Hematopoietic multipotent progenitor cell (in vitro differentiated cells): Measurements from ENCODE around the gene PSD. TPM values are rescaled to one million over a fixed set of nuclear protein-coding genes. Genes with fewer than 3 reads are reported as not detected.
"Not testable (repeated sequence)": the region's sequence is repeated elsewhere in the genome, so short reads cannot be mapped to it uniquely, and the experiment has no call there.

Experiments used
- DNase-seq, 3 donors: peaks; one replicate each; pipeline ENCODE4 v3.0.0-alpha.2; 2011 to 2015; ENCODE audit warnings: low read depth in 2 of 3, low spot score in 2 of 3
- total RNA-seq: library from RNA; depleted of rRNA; stranded (reverse); fragments of >200 nt; gene quantifications from one replicate; pipeline ENCODE4 v1.2.3, GENCODE V29; 2012

The PSD gene
- total RNA-seq = 4.6 TPM

- DNase-seq = no peak
Observed at GRCh38 chr10:102418622-102419268, at the start of gene PSD. PSD (minus strand) TSS chr10:102418785; CDS start chr10:102417038, 1,747 bp downstream.

DNA sequence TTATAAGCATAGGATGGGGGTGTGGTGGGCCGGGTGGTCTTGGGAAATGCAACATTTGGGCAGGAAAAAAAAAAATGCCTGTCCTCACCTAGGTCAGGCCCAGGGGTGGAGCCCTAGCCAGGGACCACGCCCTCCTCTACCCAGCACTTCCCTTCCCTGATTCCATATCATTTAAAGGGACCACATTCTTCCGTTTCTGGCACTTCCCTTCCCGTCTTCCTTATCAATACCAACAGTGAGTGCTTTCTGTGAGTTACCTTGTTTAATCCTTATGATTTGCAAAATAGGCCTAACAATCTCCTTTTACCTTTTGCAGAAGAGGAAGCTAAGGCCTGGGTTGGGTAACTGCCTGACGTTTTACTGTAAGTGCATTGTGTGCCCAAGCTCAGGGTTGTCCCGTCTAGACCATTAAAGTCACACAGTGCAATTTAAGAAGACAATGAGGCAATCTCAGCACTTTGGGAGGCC, 49.4 kb upstream of the PSD start:
- no peak for DNase-seq

DNA sequence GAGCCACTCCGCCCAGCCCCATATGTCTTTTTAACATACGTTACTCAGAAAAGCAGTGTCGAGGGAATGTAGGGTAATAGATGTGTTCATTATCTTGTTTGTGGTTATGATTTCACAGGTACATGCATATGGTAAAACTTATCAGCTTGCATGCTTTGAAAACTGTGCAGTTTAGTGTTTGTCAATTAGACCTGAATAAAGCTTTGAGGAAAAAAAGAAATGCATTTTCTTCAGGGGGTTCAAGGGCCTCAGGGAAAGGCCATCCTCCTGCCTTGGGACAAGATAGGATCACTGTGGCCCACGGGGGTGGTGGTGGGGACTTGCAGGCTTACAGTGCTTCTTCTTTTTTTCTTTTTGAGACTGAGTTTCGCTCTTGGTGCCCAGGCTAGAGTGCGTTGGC, 48.7 kb upstream of the PSD start:
- no peak for DNase-seq

- no peak for DNase-seq
Observed at GRCh38 chr10:102465466-102465865, 46.9 kb upstream of the PSD start.

- DNase-seq = no peak
Observed at GRCh38 chr10:102463983-102464382, 45.4 kb upstream of the PSD start.

- DNase-seq = no peak
Observed at GRCh38 chr10:102462512-102463054, 44.0 kb upstream of the PSD start.

DNA sequence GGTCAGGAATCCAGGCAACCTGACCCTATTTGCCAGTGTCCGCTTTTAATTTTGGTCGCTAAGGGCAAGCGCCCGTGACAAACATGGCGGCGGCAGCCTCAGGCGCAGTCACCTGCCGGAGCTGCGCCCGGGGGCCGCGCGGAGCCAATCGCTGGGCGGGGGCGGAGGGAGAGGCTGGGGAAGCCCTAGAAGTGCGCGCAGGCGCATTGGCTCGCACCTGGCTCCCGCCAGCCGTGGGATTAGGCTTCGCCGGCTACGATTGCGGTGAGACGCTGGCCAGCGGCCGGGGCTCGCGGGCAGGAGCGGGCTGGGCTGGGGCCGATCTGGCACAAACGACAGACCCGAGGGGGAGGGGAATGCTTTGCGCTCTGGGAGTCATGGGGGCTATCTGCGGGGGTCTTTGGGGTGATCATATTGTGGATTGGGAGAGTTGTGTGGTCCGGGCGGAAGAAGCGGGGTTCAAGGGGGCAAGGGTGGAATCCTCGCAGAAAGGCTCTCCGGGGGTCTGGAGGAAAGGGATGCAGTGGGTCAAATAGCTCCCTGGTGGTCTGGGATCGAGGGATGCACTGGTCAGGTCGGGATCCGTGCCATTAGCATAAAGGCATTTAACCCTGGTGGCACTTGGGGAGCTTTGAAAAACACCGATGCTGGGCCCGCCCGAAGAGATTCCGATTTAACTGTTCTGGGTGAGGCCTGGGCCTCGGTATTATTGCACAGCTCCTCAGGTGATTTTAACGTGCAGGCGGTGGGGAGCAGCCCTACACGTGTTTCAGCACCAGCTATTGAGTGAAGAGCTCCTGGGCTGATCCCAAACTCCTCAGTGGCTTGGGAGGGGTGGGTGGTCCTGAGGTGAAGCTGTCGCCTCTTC, 42.8 kb upstream of the PSD start:
- DNase-seq = peak; percentile 84 to 92 (median 88)

DNA sequence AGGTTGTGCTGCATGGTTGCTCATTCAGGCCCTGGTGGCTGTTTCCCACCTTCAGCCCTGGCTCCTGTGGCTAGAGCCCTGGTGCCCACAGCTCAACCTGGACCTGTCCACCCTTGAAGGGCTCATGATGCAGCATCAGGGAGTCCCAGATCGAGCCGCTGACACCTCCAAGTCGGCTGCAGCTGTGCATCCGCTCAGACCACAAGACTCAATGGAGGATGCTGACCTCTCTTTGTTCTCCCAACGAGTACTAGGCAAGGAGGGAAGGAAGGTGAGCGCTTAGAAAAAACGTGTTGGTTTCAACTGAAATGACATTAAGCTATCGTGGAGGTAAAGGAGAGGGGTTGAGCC, 42.2 kb upstream of the PSD start:
- DNase-seq = no peak

DNA sequence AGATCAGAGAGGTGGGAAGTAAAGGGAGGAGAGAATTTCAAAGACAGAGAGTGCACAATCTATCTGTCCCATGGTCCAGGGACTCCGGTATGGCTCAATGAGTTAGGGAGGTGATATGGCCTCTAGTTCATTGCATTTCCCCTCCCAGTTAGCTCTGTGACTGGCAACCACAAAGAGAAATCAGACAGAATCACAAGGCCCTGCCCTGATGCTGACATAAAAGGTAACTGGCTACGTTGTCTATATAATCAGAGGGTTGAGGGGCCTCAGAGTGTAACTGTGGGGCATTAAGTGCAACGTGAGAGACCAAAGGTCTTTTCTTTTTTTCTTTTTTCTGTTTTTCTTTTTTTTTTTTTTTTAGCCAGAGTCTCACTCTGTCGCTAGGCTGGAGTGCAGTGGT, 40.1 kb upstream of the PSD start:
- no peak for DNase-seq

- DNase-seq = no peak
Observed at GRCh38 chr10:102457591-102458150, 39.1 kb upstream of the PSD start.

GRCh38 chr10:102455893-102456471, 37.4 kb upstream of the PSD start:
- DNase-seq = no peak

GRCh38 chr10:102454662-102455487, 36.3 kb upstream of the PSD start:
- not testable (repeated sequence) for DNase-seq

GRCh38 chr10:102453502-102453901, 34.9 kb upstream of the PSD start:
- DNase-seq = no peak

DNA sequence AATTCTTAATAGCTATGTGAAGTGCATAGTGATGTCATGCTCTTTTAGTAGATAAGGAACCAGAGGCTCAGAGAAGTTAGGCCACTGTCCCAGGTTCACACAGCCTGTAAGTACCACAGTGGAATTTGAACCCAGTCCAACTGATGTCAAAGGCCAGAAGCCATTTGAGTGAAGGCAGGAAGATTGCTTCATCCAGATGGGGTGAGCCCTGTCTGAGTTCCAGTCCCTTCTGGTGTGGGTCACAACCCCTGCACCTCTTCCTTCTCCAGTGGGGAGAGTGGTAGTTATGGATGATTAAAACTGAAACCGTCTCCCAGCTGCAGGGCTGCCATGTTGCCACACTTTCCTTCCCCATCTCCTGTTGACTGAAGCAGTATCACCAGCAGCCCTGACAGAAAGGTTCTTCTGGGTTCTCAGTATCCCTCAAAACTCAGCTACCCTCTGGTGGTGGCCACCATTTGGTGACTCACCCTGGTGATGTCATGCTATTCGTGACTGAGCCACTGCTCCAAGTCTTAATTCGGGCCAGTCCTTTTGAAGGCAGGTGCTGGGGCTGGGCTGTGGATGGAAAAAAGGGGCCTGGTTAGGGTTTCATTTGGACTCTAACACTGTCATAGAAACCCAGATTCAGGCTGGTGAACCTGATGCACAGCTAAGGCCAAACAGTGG, 34.2 kb upstream of the PSD start:
- peak in 1 of 3 donors; percentile 31 for DNase-seq

- no peak for DNase-seq
Observed at GRCh38 chr10:102451105-102451969, 32.8 kb upstream of the PSD start, which contains the start of gene C10orf95. C10orf95 (minus strand) TSS chr10:102451543; CDS start chr10:102451093, 450 bp downstream.

GRCh38 chr10:102450374-102451104, 32.0 kb upstream of the PSD start:
- peak; percentile 83 to 90 (median 85) for DNase-seq

GRCh38 chr10:102450124-102450373, 31.5 kb upstream of the PSD start:
- DNase-seq = peak in 1 of 3 donors; percentile 43
